MM.1S (cell line): ENCODE data around the gene AUTS2.

Experiments
- CTCF ChIP-seq: fragments of 300-600 bp; sonication (generic); IDR thresholded peaks from 2 replicates; pipeline ENCODE4 v1.5.1; 2016; ENCODE audit warnings: antibody characterized with exemption, low read length, mixed read lengths
- EZH2 ChIP-seq: fragments of 300-600 bp; sonication (generic); optimal IDR thresholded peaks from 2 replicates; pipeline ENCODE3; 2017; ENCODE audit warnings: low read depth, mild to moderate bottlenecking, antibody characterized with exemption, low read length, mixed read lengths
- EZH2phosphoT487 ChIP-seq: fragments of 300-600 bp; sonication (generic); IDR thresholded peaks from 2 replicates; pipeline ENCODE4 v1.6.1; 2018; ENCODE audit warnings: antibody characterized with exemption, low read length

- TF ChIP-seq CTCF (no peak), EZH2 (no peak), EZH2phosphoT487 (no peak)
These were observed 738.3 kb downstream of the AUTS2 start for GRCh38 chr7:70336536-70336935.
